GM19324 (cell line): ENCODE measurements around the gene TRAK1.
A peak's percentile ranks its signal among the peaks of the same experiment; 100 is the strongest.

Source experiments
- ATAC-seq: cut with Tn5 transposase; IDR thresholded peaks from one replicate; pipeline ENCODE4 v1.9.1; 2021; ENCODE audit warnings: mild to moderate bottlenecking, moderate library complexity; ENCODE audit not compliant: unreplicated experiment, low FRiP score

The TRAK1 gene

GRCh38 chr3:42194943-42195510 is 103.9 kb downstream of the TRAK1 start:
- no peak for ATAC-seq

- ATAC-seq: peak; percentile 59
Measured at GRCh38 chr3:42195879-42196330, 104.7 kb downstream of the TRAK1 start.

GRCh38 chr3:42198709-42199108 is 107.6 kb downstream of the TRAK1 start:
- no peak for ATAC-seq

- no peak for ATAC-seq
Measured at GRCh38 chr3:42202217-42202865, 111.2 kb downstream of the TRAK1 start.

- no peak for ATAC-seq
Measured at GRCh38 chr3:42204867-42205599, 113.9 kb downstream of the TRAK1 start.

GRCh38 chr3:42205800-42206514 is 114.8 kb downstream of the TRAK1 start:
- no peak for ATAC-seq

DNA sequence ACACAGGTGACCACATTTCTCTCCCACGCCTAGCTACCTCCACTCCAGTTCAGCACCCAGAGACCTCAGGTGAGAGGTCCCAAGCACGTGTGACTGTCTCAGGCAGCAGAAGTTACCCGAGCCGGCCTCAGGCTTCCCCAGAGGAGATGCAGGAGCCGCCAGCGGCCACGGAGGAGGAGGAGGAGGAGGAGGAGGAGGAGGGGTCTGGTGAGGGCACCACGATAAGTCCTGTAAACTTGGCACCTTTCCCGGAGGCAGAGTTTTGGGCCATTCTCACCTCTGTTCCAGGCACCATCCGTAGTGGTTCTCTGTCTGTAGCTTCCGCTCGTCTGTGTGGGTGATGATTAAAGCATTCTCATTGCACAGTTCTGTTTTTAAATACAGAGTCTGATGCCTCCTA is 118.8 kb downstream of the TRAK1 start:
- no peak for ATAC-seq

DNA sequence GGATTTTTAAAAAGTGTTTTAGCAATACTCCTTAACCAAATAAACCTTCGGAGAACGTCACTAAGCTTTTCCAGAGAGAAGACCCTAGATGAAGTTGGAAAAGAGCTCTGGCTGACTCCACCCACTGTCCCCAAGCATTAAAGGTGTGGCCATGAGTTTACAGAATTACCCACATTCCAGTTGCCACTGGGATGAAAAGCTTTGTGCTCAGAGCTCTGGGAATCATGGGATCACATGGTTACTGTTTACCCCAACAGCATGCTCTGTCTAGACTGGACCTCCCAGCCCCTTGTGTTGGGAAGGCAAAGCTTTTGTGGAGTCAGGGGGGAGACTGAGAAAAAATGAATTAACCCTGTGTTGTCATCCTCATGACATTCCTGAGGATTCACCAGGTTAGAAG is 119.6 kb downstream of the TRAK1 start:
- ATAC-seq: no peak

GRCh38 chr3:42213417-42213816 is 122.3 kb downstream of the TRAK1 start:
- ATAC-seq: peak; percentile 56

DNA sequence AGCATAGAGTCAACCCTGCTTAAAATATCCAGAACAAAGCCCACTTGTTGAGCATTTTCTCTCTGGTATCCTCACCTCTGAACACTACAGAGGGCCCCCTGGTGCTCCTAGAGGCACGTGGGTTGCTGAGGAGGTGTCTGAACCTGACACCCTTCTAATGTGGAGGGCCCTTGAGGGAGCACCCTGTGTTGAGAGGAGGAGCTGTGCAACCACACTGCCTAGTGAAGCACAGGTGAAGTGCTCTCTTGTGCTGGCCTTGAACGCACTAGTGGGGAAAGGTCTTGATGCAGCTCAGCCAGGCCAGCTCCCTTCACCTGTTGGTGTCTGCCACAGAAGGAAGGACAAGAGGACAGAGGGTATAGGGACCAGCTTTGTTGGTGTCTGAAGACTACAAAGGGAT is 122.9 kb downstream of the TRAK1 start:
- ATAC-seq: no peak

DNA sequence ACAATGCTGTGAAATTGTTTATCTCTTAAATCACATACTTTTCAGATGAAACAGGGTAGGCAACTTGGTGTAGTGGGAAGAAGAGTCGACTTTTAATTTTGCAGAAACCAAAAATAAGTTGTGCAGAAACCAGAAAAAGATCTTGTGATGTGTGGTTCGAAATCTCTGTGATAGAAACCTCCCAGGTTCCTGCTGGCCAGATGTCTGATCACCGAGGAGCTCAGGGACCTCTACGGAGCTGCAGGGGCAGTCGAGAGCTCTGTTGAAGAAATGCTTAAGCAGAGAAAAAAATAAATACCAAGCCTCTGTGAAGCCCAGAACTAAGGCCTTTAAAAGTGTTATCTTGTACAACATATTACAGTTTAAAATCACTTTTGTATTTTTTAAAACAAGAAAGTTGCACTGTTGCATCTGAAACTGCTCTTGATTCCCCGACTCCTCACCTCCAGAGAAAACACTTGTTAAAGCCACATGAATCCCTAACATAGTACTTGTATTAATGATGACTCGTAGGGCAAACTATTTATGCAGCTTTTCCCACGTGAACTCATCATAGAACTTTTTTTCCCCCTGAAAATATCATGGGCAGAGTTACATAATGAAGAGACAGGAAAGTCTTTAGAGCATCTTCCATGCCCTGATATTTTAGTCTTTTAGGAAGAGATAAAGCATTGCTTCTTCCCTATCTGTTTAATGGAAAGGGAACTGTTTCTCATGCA is 123.6 kb downstream of the TRAK1 start:
- ATAC-seq: no peak

GRCh38 chr3:42216302-42216701 is 125.1 kb downstream of the TRAK1 start:
- ATAC-seq: peak; percentile 59

DNA sequence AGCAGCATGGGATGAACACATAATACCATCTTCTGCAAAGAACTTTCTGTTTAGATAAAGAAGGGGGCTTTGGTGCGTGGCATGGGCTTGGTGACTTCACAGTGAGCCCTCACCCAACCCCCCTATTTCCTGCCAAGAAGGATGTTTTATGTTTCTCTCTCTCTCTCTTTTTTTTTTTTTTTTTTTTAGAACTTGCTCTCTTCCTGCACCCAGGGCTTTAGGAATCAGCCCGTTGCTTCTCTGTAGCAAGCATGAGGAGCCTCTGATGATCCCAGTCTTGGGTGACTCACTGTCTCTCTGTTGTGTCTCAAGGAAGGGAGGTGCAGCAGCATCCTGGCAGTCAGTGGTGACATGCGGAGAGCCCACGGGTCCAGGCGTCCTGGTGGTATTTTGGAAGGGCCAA is 125.8 kb downstream of the TRAK1 start:
- ATAC-seq: no peak

DNA sequence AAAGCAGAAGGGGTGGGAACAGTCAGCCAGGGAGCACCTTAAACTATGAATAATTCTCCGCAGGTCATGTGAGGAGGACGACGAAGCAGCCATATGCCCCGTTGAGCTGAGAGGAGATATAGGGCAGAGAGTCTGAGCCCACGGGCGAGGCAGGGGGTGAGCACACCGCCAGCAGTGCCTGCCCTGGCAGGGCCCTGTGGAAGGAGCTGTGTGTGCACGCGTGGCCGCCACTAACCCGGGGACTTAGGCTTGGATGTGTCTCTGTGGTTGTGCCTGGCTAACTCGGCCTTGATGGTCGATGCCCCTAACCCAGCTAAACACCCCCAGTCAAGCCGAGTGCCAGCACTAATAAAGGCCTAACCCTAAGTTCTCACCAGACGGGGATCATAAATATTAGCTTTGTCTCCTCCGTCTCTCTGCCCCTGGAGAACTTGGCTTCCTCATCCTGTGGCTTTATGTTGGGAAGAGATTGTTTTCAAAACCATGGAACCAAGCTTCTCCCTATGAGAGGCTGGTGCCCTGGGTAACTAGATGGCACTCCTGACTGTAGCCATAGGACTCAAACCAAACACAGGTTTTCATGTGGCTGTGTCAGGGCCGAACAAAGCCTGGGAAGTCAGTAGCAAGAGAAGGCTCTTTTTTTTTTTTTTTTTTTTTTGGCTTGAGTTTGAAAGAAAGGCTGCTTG is 129.4 kb downstream of the TRAK1 start:
- no peak for ATAC-seq

DNA sequence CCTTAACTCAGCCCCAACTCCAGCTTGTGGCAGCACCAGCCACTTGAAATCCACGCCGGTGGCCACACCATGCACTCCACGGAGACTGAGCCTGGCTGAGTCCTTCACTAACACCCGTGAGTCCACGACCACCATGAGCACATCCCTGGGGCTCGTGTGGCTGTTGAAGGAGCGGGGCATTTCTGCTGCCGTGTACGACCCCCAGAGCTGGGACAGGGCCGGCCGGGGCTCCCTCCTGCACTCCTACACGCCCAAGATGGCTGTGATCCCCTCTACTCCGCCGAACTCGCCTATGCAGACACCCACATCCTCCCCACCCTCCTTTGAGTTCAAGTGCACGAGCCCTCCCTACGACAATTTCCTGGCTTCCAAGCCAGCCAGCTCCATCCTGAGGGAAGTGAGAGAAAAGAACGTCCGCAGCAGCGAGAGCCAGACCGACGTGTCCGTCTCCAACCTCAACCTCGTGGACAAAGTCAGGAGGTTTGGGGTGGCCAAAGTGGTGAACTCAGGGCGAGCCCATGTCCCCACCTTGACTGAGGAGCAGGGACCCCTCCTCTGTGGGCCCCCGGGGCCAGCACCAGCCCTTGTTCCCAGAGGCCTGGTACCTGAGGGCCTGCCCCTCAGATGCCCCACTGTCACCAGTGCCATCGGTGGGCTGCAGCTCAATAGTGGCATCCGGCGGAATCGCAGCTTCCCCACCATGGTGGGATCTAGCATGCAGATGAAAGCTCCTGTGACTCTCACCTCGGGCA is 132.0 kb downstream of the TRAK1 start:
- ATAC-seq: no peak

DNA sequence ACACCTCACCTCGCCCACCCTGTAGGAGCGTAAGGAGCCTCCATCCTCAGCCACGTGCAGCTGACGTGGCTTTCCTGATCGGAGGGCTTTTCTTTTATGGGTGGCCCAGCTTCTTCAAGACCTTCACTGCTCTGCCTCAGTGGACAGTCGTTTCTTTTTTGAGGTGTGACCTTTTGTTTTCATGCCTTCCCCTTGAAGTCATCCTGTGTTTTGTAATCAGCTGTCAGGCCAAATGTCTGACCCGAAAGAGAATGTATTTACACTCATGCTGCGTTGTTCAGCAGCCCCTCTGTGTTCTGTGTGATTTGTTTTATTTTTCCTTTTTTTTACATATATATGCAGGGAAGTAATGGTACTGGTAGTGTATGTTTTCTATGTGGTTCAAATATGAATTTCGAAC is 133.0 kb downstream of the TRAK1 start:
- ATAC-seq: no peak

DNA sequence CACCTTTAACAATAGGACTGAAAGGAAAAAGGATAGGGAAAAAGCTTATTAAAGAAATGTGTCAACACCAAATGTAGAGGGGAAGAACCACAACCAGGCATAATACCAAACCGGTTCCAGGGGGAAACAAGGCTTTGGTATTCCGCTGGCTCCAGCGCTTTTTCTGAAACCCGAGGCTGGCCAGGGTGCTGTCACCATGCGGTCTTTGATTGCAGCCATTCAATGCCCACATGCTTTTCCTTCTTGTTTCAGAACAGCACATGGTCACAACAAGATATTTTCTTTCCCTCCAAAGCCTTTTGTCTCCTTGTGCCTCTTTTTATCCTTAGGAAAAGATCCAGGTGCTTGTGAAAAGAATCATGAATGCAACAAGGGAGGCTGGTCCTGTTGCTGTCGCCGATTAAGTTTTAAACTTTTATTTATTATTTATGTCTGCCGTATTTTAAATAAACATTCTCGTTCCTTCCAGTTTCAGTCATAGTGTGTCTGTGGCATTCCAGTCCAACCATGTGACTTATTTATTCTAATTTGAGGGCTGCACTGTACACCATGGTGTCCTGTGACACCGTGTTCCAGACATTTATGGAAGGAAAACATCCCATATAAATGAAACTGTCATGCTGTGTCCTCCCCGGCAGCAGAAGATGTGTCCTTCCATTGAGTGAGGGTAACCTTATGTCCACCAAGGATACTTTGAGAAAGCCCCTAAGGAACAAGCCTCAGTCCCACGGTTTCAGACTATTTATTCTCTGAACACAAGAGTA is 133.7 kb downstream of the TRAK1 start:
- ATAC-seq: no peak

- ATAC-seq: no peak
Measured at GRCh38 chr3:42225486-42226363, 134.6 kb downstream of the TRAK1 start.
